OCI-LY3 (cell line): Measurements from ENCODE around the gene CUBN.

Source experiments
- H2AFZ ChIP-seq: fragments of 200-600, 300-600 bp; shearing (Covaris generic); 2 replicates; pipeline ENCODE4 v1.6.0; 2014; ENCODE audit warnings: antibody characterized with exemption, low read depth, low read length
- H3K27ac ChIP-seq: fragments of 200-600, 300-600 bp; sonication (generic); 2 replicates; pipeline ENCODE4 v1.5.1; 2014; ENCODE audit warnings: mild to moderate bottlenecking, low read length, moderate library complexity, mixed read lengths
- H3K27me3 ChIP-seq: fragments of 200-600, 300-600 bp; sonication (generic); 2 replicates; pipeline ENCODE4 v1.6.1; 2014; ENCODE audit warnings: low read depth, low read length, mixed read lengths
- H3K36me3 ChIP-seq: fragments of 200-600, 300-600 bp; sonication (generic); replicated peaks from 2 replicates; pipeline ENCODE3; 2014; ENCODE audit warnings: low read depth, low read length, mixed read lengths
- H3K4me1 ChIP-seq: fragments of 300-600, 200-600 bp; sonication (generic); 2 replicates; pipeline ENCODE4 v1.6.1; 2014; ENCODE audit warnings: low read length, mixed read lengths
- H3K4me2 ChIP-seq: fragments of 200-600, 300-600 bp; sonication (generic); 2 replicates; pipeline ENCODE4 v1.6.1; 2014; ENCODE audit warnings: low read length, mixed read lengths
- H3K4me3 ChIP-seq: fragments of 300-600, 200-600 bp; sonication (generic); 2 replicates; pipeline ENCODE4 v1.5.1; 2014; ENCODE audit warnings: antibody characterized with exemption, mild to moderate bottlenecking, low read length, moderate library complexity
- H3K79me2 ChIP-seq: fragments of 300-600, 200-600 bp; shearing (Covaris generic); 2 replicates; pipeline ENCODE4 v1.6.1; 2014; ENCODE audit warnings: mild to moderate bottlenecking, low read length, mixed read lengths
- H3K9ac ChIP-seq: fragments of 300-600, 200-600 bp; shearing (Covaris generic); 2 replicates; pipeline ENCODE4 v1.6.0; 2014; ENCODE audit warnings: mild to moderate bottlenecking, low read length, moderate library complexity
- H3K9me3 ChIP-seq: fragments of 200-600, 300-600 bp; shearing (Covaris generic); 2 replicates; pipeline ENCODE4 v1.6.1; 2014; ENCODE audit warnings: low read length, mixed read lengths; ENCODE audit not compliant: insufficient read depth
- H4K20me1 ChIP-seq: fragments of 200-600, 300-600 bp; sonication (generic); 2 replicates; pipeline ENCODE4 v1.6.1; 2016; ENCODE audit warnings: low read length, mixed read lengths; ENCODE audit not compliant: insufficient read depth
- CTCF ChIP-seq: fragments of 200-600, 300-600 bp; sonication (generic); IDR thresholded peaks from 2 replicates; pipeline ENCODE4 v1.5.1; 2014; ENCODE audit warnings: antibody characterized with exemption, low read length, low read depth
- EZH2phosphoT487 ChIP-seq: fragments of 200-600 bp; shearing (Covaris generic); IDR thresholded peaks from 2 replicates; pipeline ENCODE4 v1.6.1; 2018; ENCODE audit warnings: antibody characterized with exemption, mixed run types, low read depth

Gene CUBN

GRCh38 chr10:17062493-17062892 is 67.1 kb downstream of the CUBN start:
- H3K27ac ChIP-seq, result no peak overlapping the region
- TF ChIP-seq EZH2phosphoT487 (no peak), CTCF (no peak)

GRCh38 chr10:17062009-17062408 is 67.6 kb downstream of the CUBN start:
- Histone ChIP-seq H4K20me1 (no peaks in the 10 kb centered on the region), H2AFZ (no peak overlapping the region), H3K9me3 (no peaks in the 10 kb centered on the region), H3K4me2 (no peak overlapping the region), H3K9ac (no peak overlapping the region), H3K79me2 (no peaks in the 10 kb centered on the region), H3K27me3 (no peaks in the 10 kb centered on the region), H3K4me3 (no peak overlapping the region), H3K27ac (no peak overlapping the region), H3K36me3 (no peaks in the 10 kb centered on the region), H3K4me1 (no peaks in the 10 kb centered on the region)
- TF ChIP-seq CTCF (no peak), EZH2phosphoT487 (no peak)

More at GRCh38 chr10:17062493-17062892, 67.1 kb downstream of the CUBN start:
- Histone ChIP-seq H3K4me1 (no peaks in the 10 kb centered on the region), H3K36me3 (no peaks in the 10 kb centered on the region), H3K4me3 (no peak overlapping the region), H3K9ac (no peak overlapping the region), H3K4me2 (no peak overlapping the region), H3K79me2 (no peaks in the 10 kb centered on the region), H3K27me3 (no peaks in the 10 kb centered on the region), H4K20me1 (no peaks in the 10 kb centered on the region), H2AFZ (no peak overlapping the region), H3K9me3 (no peaks in the 10 kb centered on the region)

- TF ChIP-seq EZH2phosphoT487 (no peak), CTCF (no peak)
- Histone ChIP-seq H4K20me1 (no peaks in the 10 kb centered on the region), H3K4me1 (no peaks in the 10 kb centered on the region)
These were observed 68.2 kb downstream of the CUBN start for GRCh38 chr10:17061418-17061817.

GRCh38 chr10:17060289-17060688 is 69.3 kb downstream of the CUBN start:
- no peaks in the 10 kb centered on the region for H3K4me1 ChIP-seq
- no peak overlapping the region for H3K9ac ChIP-seq
- no peaks in the 10 kb centered on the region for H3K79me2 ChIP-seq
- H3K27me3 ChIP-seq, result no peaks in the 10 kb centered on the region
- H3K36me3 ChIP-seq, result no peaks in the 10 kb centered on the region
- H4K20me1 ChIP-seq, result no peaks in the 10 kb centered on the region
- no peak overlapping the region for H3K4me3 ChIP-seq
- TF ChIP-seq EZH2phosphoT487 (no peak), CTCF (no peak)
- H3K27ac ChIP-seq, result no peak overlapping the region
- no peak overlapping the region for H3K4me2 ChIP-seq
- no peak overlapping the region for H2AFZ ChIP-seq
- no peaks in the 10 kb centered on the region for H3K9me3 ChIP-seq

More at GRCh38 chr10:17061418-17061817, 68.2 kb downstream of the CUBN start:
- no peak overlapping the region for H3K27ac ChIP-seq
- H3K4me2 ChIP-seq, result no peak overlapping the region
- no peak overlapping the region for H3K4me3 ChIP-seq
- no peak overlapping the region for H2AFZ ChIP-seq
- H3K36me3 ChIP-seq, result no peaks in the 10 kb centered on the region
- H3K9ac ChIP-seq, result no peak overlapping the region
- H3K9me3 ChIP-seq, result no peaks in the 10 kb centered on the region
- no peaks in the 10 kb centered on the region for H3K27me3 ChIP-seq
- H3K79me2 ChIP-seq, result no peaks in the 10 kb centered on the region
